Stimulated activated CD4-positive, alpha-beta T cell treated with anti-CD3 and anti-CD28 coated beads, Interleukin-4, amount 100 ng/mL, for 1 hour (primary cell): ENCODE results near the gene RAB38.

ENCODE experiments used
- DNase-seq: peaks from one replicate; pipeline ENCODE4 v3.0.0-alpha.2; 2020

The RAB38 gene

DNA sequence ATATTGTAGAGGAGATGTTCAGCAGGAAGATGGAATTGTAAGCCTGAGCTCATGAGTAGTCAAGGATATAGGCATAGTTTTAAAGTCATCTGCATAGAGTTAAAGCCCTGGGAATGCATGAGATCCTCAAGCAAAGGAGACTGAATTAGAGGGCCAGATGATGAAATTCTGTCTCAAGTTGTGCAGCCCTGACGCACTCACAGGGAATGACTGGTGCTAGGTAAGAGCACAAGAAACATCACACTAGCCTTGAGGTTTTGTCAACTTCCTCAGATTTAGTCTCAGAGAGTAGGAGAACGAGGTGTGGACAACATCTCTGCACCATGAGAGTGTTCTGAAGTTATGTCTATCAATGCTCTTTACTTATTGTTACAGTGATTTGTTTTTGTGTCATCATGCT, 5.8 kb downstream of the RAB38 start:
- DNase-seq = no peak

DNA sequence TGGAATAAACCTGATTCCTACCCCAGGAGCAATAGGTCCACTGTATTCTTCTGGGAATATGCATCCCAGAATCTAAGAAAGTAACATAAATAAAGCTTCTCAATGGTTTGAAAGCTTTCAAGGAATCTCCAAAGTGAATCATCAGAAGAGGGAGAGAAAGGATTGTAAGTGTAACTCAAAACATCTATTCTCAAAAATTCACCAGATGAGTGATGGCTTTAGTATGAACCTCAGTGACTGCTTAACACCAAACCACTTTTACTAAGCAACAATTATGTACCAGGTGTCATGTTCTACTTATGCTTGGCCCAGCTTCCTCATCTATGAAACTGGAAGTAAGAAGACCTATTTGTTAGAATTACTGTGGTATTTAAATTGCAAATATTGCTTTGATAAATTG, 7.4 kb downstream of the RAB38 start:
- DNase-seq = no peak

DNA sequence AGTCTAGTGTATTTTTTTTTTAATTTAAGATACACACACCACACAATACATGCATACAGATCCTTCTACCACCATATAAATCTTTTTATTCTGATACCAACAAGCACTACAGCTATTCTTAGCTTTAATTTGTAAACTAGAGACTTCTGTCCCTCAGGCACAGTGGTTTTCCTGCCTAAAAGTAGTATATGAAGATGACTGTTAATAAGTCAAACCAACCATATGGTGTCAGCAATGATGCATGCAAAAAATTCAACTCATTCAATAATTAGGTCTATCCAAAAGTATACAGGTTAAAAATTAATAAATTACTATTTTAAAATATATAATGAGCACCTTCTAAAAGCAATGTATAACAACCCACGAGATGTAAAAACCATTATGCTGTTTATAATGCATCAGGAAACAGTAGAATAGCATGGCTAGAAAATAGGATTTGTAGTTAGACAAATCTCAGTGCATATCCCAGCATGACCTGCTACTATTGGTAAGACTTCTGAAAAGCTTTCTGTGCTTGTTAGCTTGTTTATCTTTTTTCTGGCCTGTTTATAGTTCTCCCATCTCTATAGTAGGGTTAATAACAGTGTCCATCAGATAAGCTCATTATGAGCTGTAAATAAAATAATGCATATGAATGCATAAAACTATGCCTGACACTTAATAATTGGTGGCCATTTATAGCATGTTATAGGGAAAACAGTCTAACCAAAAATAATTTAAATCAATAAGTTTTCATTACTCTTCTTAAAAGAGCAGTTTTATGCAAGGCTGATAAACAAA, 10.2 kb downstream of the RAB38 start:
- no peak for DNase-seq

DNA sequence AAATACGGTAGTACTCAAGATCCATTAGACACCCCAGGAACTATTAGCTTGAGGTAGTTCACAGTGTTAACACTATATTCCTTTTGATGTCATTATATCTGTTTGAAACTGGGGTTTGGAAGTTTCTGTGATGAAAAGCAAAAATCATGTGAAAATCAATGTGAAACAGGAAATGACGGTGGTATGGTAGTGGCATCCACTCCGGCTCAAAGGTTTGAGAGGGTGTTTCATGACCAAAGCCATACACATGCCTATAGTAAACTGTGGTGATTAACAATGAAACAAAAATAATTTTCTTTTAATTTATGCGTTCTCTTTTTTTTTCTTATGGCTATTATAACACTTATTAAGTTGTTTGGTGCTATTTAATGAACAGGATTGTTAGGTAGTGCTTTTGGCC, 10.9 kb downstream of the RAB38 start:
- DNase-seq = no peak

DNA sequence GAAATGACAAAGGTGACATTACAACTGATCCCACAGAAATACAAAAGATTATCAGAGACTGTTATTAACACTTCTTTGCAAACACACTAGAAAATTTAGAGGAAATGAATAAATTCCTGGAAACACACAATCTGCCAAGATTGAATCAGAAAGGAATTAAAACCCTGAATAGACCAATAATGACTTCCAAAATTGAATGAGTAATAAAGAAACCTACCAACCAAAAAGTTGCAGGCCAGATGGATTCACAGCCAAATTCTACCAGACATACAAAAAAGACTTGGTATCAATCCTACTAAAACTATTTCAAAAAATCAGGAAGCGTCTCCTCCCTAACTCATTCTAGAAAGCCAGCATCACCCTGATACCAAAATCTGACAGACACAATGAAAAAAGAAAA, 17.2 kb downstream of the RAB38 start:
- DNase-seq = no peak

DNA sequence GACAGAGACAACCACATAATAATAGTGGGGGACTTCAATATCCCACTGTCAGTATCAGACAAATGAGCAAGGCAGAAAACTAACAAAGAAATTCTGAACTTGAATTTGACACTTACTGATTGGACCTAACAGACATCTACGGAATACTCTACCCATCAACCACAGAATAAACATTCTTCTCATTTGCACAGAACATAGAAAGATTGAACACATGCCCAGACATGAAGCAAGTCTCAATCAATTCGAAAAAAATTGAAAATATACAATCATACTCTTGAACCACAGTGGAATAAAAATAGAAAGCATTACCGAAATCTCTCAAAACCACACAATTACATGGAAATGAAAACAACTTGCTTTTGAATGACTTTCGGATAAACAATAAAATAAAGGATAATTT, 17.9 kb downstream of the RAB38 start:
- DNase-seq = no peak

DNA sequence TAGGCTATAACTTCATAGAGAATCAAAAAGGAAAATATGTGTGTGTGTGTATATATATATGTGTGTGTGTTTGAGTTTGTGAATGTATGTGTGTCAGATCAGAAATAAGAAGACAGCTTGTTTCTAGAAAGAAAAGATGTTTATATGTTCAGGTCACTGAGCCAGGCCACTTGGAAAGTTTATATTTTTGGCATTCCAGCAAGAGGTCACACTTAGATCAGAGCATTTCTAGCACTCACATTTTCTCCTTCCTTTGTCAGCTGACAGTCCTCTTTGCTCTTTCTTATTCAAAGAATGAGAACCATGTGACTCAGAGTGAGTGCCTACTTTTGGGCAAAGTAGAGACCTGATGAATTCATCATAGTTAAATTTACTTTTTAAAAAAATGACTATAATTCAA, 22.9 kb downstream of the RAB38 start:
- no peak for DNase-seq

DNA sequence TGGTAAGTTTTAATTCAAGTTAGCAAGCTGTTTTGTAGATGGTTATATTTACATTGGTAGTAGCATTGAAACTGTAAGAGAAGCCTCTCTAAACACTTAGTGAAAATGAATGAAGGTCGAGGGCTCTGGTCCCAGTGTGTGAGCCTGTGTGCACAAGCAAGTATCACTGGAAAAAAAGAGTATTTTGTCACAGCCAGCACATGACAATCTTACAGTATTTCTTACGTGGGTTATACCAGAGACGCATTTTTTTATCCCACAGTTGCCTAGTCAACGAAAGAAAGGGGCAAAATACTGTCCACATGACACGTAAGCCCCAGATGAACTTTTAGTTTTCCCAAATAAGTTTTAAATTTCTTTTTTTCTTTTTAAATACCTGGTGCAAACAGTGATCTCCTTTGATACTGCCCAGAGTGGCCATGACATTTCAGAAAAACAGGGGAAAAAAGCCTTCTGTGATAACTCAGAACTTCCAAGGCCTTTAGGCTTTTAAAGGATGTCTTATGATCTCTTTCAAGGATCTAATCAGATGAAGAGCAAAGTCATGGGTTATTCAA, 23.5 kb downstream of the RAB38 start:
- no peak for DNase-seq

DNA sequence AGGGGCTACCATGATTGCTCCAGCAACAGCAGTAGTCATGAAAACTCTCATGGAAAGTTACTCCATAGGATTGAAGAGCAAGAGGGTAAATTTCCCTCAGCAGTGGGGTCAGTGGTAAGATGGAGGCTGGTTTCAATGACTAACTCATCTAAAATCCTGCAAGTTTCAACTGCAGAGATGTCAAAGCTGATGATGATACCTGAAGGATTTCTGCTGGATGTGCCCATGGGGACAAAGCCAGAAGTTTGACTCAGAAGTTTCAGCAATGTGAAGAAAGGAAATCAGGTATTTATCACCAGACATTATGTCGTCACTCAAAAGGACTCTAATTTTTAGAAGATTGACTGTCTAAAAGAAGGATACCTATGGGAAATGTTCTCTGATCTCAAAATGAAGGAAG, 29.1 kb downstream of the RAB38 start:
- no peak for DNase-seq

DNA sequence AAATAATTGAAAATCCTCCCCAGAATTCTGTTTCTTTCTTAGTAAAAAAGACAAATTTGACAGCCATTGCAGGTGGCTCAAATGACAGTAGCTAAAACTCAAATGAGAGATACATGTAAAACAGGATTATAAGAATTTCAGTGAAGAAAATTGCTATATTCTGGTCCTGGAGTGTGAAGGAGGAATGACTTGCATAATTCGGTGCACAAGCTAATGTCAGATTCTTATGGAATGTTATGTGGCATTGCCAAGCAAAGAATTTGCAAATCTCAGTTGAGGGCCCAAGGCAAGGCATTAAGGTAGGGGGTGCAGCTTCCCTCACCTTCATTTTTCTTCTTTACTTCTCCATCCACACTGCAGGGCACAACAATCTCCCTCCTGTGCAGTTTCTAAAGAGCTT, 35.4 kb downstream of the RAB38 start:
- no peak for DNase-seq

DNA sequence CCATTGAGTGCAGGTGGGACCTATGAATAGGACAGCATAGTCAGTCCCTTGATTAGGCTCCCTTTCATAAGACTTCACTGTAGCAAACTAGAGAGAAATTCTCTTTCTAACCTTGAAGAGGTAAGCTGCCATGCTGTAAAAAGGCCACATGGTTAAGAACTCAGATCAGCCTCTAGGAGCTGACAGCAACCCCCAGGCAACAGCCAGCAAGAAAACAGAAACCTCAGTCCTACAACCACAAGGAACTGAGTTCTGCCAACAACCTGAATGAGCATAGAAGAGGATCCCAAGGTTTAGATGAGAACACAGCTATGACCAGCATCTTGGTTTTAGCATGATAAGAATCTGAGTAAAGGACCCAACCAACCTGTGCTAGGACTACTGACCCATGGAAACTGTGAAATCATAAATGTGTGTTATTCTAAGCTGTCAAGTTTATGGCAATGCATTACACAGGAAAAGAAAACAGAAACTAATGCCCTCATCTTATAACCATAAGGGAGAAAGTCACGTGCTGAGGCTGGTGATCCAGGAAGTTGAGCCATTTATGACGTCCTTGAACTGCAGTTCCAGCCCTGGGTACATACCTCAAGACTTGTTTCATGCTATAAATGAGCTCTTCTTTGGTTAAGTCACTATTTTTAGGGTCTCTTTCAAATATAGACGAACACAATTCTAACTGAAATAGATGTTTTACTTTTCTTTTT, 43.3 kb downstream of the RAB38 start:
- DNase-seq = no peak

DNA sequence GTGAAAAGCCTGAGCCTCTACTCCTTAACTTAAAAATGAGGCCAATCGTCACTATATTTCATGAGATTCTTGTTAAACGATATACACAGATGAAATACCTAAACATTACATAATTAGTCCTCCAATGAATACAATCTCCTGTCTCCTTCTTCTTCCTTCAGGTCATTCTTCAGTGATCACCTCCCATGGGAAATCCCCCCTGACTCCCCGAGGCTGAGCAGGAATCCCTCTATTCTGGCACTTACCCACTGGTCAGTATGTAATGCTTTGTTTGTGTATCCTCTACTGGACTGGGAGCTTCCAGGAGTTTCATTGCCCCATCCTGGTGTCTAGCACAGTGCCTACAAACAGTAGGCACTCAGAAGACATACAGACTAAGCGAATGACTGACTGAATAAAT, 52.3 kb downstream of the RAB38 start:
- DNase-seq = no peak

DNA sequence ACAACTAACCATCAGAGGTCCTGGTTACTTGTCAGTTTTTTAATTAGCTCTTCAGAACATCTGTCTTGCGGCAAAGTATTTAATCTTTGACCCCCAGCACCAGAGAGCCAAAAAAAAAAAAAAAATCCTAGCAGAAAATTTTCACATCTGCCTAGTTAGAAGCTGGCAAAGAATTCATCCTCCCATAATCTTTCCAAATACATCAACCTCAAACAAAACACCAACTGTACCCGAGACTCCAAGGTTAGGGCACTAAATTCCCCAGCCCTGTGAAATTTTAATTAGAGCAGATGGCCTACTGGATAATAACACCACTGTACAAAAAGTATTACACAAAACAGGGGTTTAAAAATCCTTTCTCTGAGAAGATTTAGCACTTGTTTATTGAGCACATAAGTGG, 55.7 kb downstream of the RAB38 start:
- no peak for DNase-seq

DNA sequence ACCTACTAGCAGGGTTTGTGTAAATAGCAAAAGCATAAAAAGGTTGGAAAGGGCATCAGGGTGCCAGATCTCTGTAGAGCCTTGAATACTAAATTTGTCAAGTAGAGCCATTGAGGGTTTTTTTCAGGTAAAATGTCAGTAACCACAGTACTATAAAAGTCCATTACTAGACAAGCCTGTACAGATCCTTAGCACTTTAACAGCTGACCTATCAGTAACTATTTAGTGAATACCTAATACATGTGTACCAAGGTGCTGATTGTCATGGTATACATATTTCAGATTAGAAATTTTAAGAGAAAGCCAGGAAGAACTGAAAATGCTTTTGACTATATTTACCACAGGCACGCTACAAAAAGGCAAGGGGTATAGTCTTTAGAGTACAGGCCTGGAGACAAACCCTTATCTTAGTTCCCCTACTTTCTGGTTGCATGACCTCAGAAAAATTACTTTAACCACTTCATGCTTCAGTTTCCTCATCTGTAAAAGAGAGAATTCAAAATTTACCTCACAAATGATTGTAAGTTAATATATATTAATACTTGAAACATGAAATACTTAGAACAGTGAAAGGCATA, 57.9 kb downstream of the RAB38 start:
- DNase-seq = no peak

DNA sequence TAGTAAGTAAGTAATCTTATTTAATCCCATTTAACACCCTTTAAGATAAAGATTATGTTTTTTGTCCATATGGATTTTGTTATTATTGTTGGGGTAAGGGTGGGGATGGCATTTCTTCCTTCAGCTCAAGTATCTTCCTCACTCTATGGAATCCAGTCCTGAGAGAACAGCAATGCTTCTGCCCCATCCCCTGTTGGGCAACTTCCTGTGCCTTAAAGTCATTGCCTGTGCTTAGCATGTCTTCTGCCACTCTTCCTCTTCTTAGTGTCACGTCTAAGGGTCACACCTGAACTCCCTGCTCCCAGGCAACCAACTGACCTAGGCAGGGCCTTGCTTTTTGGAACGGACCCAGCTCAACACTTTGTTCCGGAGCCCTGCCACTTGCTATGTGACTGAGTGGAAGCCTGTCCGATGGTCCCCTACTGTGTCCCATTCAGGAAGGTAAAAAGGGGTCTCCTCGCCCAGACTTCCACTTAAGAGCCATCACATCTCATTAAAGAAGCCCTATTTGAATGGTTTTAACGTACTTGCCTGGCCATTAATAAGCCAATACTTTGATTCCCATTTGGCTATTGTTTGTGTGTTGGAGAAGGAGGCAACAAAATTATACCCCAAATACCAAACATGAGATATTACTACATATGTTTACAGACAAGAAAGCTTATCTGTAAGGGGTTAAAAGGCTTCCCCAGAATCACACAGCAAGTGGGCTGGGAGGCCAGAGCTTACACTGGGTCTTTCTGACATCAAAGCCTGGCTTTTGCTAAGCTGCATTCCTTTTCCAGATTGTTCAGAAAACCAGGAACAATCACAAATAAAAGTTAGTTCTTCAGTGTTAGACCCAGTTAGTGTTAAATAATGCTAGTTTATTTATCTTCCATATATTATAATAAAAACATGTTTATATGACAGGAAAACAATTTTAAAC, 59.2 kb downstream of the RAB38 start:
- DNase-seq = no peak

DNA sequence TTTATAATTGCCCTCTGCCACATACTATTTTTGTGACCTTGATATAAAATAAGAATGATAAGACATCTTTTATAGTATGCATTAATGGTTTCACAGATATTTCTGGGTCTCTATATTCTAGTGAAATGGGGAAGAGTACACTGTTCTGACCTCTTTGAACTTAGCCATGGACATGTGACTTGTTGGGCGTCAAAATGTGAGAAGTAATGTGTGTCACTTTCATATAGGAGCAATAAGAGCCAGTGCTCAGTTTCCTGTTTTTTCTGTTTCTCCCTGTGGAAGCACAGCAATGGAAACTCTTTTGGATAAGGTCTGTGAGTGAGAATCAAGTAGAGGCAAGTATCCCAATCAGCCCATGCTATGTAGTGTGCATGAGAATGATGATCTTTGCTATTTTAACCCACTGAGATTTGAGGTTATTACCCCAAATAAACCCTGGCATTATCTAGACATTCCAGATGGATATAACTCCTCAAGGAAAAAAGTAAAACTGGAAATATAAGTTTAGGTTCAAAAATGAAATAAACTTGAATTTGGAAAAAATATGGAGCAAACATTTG, 60.7 kb downstream of the RAB38 start:
- DNase-seq = no peak

DNA sequence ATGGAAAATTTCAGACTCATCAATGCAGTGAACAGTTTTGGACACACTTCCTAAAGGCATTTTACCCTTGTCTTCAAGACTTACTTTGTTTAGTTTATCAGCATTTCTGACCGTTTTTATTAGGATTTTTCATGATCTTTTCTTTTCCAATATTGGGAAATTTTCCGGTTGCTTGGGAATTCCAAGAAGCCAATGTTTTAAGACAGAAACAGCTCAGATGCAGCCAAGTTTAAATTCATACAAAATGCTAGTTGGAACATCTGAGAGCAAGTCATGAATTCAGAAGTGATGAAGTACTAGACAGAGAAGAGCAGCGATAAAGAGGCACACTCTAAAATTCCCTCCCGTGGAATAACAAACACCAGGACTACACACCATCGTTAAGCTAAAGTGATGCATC, 68.6 kb downstream of the RAB38 start:
- DNase-seq = no peak

DNA sequence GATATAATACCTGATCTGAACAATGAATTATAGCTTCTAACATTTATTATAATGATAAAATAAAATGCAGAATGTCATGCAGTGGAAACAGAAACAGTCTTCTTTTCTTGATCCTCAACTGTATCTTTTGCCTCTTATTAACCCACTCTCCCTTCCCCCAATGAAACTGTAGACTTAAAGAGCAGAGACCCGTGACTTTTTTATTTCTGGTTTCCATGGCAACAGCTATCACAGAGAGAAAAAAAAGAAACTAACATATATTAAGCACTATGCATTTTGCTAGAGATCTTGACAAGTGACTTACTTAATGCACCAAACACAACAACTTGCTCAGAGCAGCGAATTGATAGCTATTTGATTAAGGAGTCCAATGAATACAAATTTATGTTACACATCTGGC, 69.3 kb downstream of the RAB38 start:
- DNase-seq = no peak

DNA sequence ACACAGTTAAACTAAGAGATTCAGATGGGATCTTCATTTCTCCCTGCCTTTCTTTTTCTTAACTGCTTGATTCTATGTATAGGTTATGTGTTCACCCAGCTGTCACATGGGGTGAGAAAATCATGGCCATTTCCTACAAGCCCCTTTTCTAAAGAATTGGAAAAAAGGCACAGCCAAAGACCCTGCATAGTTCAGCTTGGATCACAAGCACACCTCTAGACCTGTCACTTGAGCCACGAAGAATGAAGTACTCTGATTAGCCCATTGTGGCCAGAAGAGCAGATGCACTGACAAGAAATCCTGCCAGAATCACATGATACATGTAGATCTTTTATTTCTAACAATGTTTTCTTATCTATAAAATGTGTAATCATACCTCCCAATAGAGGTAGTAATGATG, 69.7 kb downstream of the RAB38 start:
- DNase-seq = no peak

DNA sequence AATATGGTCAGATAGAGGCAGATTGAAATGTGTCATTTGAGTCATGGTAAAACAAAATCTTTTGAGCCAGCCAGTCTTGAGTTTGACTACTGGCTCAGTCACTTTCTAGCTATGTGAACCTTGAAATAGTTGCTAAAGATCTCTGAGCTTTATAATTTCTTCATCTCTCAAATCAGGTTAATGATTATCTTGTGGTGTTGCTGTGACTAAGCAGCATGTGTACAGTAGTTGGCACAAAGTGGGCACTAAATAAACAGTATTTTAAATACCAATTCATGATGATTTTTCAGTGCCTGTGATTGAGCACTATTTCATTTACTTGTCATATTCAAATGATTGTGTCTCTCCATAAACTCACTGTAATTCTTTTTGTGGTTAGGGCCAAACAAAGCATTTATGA, 70.8 kb downstream of the RAB38 start:
- DNase-seq = no peak

DNA sequence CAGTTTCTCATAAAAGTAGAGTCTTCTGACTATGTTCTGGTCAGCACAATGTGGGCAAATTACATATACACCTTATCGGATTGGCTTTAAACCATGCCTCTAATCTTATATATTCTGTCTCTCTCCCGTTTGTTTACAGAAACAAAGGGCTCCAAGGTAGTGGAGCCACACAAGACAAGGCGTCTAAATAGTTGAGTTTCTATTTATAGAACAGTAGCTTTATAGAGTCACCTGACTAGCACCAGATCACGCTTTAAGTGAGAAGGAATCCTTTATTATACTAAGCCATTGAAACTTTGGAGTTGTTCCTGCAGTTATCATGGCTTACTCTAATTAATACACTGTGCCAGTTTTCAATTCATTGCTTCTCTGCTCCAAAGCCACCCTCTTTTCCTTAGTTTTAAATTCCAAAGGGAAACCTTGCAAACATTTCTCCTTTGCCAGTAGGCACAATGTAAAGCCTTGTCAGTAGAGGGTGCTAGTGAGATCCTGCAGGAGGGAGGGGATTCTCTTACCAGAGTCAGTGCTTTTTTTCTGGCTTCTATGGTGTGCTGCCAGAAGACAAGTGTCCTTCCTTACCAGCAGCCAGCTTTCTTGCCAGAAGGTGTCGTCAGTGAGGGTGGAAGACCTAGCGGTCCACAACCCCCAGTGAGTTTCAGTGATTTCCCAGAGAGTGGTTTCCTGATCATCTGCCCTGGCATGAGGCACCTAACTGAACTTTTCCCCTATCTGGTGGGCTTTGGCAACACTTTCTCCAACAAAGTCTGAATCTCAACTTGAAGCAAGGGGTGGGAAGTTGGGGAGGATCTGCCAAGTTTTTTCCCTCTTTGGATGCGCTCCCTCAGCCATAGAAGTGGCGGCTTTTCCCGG, 71.7 kb downstream of the RAB38 start:
- DNase-seq = no peak

DNA sequence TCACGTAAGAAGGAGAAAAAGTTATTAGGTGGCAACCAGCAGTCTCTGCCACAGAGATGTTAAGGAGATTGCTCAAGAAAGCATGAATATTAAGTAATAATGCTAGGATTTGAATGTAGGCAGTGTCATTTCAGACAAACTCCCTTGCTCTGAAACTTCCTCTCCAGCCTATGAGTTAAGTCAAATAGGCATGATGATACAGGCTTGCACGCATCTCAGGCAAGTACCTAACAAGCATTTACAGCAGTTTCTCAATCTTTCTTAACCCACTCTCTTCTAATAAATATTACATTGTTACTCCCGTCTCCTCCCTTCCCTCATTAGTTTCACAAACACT, 72.7 kb downstream of the RAB38 start:
- DNase-seq = no peak
